Neural cell (in vitro differentiated cells): ENCODE data around the gene SYK. TPM values are rescaled to one million over a fixed set of nuclear protein-coding genes. Genes with fewer than 3 reads are reported as not detected.

Experiments
- H2AFZ ChIP-seq: fragments of 200-600, 300-800 bp; sonication (generic), shearing (Covaris generic); 2 replicates; pipeline ENCODE4 v1.6.0; 2014; ENCODE audit warnings: low read depth, mild to moderate bottlenecking, antibody characterized with exemption, low read length, moderate library complexity
- H3F3A ChIP-seq: fragments of 200-600 bp; shearing (Covaris generic); 2 replicates; pipeline ENCODE4 v1.6.1; 2016; ENCODE audit warnings: mild to moderate bottlenecking, moderate library complexity, mixed read lengths, antibody characterized with exemption, low read length; ENCODE audit not compliant: insufficient read depth, poor library complexity, severe bottlenecking
- H3K27ac ChIP-seq: fragments of 200-600, 300-800 bp; sonication (generic), shearing (Covaris generic); 2 replicates; pipeline ENCODE4 v1.5.1; 2014; ENCODE audit warnings: mild to moderate bottlenecking, low read length, moderate library complexity
- H3K27me3 ChIP-seq: fragments of 300-800, 200-600 bp; sonication (generic), shearing (Covaris generic); 2 replicates; pipeline ENCODE4 v1.6.0; 2014; ENCODE audit warnings: mild to moderate bottlenecking, low read depth, low read length, moderate library complexity; ENCODE audit not compliant: insufficient read depth
- H3K36me3 ChIP-seq: fragments of 300-800, 200-600 bp; sonication (generic), shearing (Covaris generic); 2 replicates; pipeline ENCODE4 v1.5.1; 2014; ENCODE audit warnings: mild to moderate bottlenecking, antibody characterized with exemption, low read length, moderate library complexity; ENCODE audit not compliant: insufficient read depth
- H3K4me2 ChIP-seq: fragments of 300-800, 200-600 bp; sonication (generic), shearing (Covaris generic); 2 replicates; pipeline ENCODE4 v1.6.0; 2014; ENCODE audit warnings: mild to moderate bottlenecking, low read length
- H3K4me3 ChIP-seq: fragments of 300-800, 200-600 bp; sonication (generic), shearing (Covaris generic); 2 replicates; pipeline ENCODE4 v1.5.1; 2014; ENCODE audit warnings: mild to moderate bottlenecking, low read length, moderate library complexity
- H3K79me2 ChIP-seq: fragments of 200-600 bp; shearing (Covaris generic); replicated peaks from 2 replicates; pipeline ENCODE4 v1.6.0; 2014; ENCODE audit warnings: mild to moderate bottlenecking, low read length, moderate library complexity; ENCODE audit not compliant: insufficient read depth
- H3K9ac ChIP-seq: fragments of 300-800, 200-600 bp; sonication (generic), shearing (Covaris generic); 2 replicates; pipeline ENCODE4 v1.6.1; 2016; ENCODE audit warnings: mild to moderate bottlenecking, low read length, mixed read lengths
- H3K9me2 ChIP-seq: fragments of 200-600 bp; shearing (Covaris generic); 2 replicates; pipeline ENCODE4 v1.6.1; 2016; ENCODE audit warnings: mild to moderate bottlenecking, low read length, mixed read lengths; ENCODE audit not compliant: insufficient read depth
- H3K9me3 ChIP-seq: fragments of 200-600, 300-800 bp; sonication (generic), shearing (Covaris generic); 2 replicates; pipeline ENCODE4 v1.6.1; 2016; ENCODE audit warnings: mild to moderate bottlenecking, mixed run types, low read length, moderate library complexity, mixed read lengths
- H4K20me1 ChIP-seq: fragments of 200-600 bp; shearing (Covaris generic); 2 replicates; pipeline ENCODE4 v1.6.1; 2016; ENCODE audit warnings: mild to moderate bottlenecking, mixed run types; ENCODE audit not compliant: insufficient read depth
- EP300 ChIP-seq: fragments of 450-650 bp; conservative IDR thresholded peaks from 2 replicates; pipeline ENCODE4 v1.6.1; 2014; ENCODE audit warnings: antibody characterized with exemption, mild to moderate bottlenecking, moderate library complexity; ENCODE audit not compliant: poor library complexity, severe bottlenecking
- EZH2 ChIP-seq: fragments of 200-600, 300-800 bp; shearing (Covaris generic), sonication (generic); IDR thresholded peaks from 2 replicates; pipeline ENCODE4 v1.6.1; 2014; ENCODE audit warnings: antibody characterized with exemption, low read length, borderline replicate concordance, mild to moderate bottlenecking; ENCODE audit not compliant: insufficient read depth, poor library complexity, severe bottlenecking
- MXI1 ChIP-seq: fragments of 450-650 bp; conservative IDR thresholded peaks from 2 replicates; pipeline ENCODE4 v1.6.1; 2014; ENCODE audit warnings: antibody characterized with exemption, mild to moderate bottlenecking; ENCODE audit not compliant: poor library complexity, severe bottlenecking
- POLR2AphosphoS5 ChIP-seq: IDR thresholded peaks from 2 replicates; pipeline ENCODE4 v1.6.1; 2012
- RAD21 ChIP-seq: fragments of 450-650 bp; conservative IDR thresholded peaks from 2 replicates; pipeline ENCODE4 v1.6.1; 2014; ENCODE audit warnings: antibody characterized with exemption, mild to moderate bottlenecking, moderate library complexity
- SMC3 ChIP-seq: fragments of 450-650 bp; conservative IDR thresholded peaks from 2 replicates; pipeline ENCODE4 v1.6.1; 2014; ENCODE audit warnings: antibody characterized with exemption, mild to moderate bottlenecking, moderate library complexity; ENCODE audit not compliant: poor library complexity
- TAF1 ChIP-seq: IDR thresholded peaks from 2 replicates; pipeline ENCODE4 v1.6.1; 2012; ENCODE audit warnings: low read depth
- polyA plus RNA-seq: library from polyadenylated mRNA; depleted of rRNA; stranded (reverse); fragments of >200 nt; gene quantifications from 2 replicates; pipeline ENCODE4 v1.2.3, GENCODE V29; 2014
- TF ChIP-seq, protein P1 (sequence below): fragments of 450-650 bp; IDR thresholded peaks from 2 replicates; pipeline ENCODE4 v1.5.1; 2014; ENCODE audit warnings: antibody characterized with exemption, mild to moderate bottlenecking, moderate library complexity; ENCODE audit not compliant: poor library complexity, severe bottlenecking
- TF ChIP-seq, protein P2 (sequence below): IDR thresholded peaks from 2 replicates; pipeline ENCODE4 v1.6.1; 2012; ENCODE audit warnings: borderline replicate concordance

SYK gene
- polyA plus RNA-seq, 1 donor from 2014 or later, result not detected

- no peaks in the 10 kb centered on the region for H4K20me1 ChIP-seq
- H3K4me2 ChIP-seq, result no peak overlapping the region
- no peak for TF ChIP-seq RAD21
- no peak for TF ChIP-seq TAF1
- no peak for TF ChIP-seq POLR2AphosphoS5
- TF ChIP-seq, protein P1, sequence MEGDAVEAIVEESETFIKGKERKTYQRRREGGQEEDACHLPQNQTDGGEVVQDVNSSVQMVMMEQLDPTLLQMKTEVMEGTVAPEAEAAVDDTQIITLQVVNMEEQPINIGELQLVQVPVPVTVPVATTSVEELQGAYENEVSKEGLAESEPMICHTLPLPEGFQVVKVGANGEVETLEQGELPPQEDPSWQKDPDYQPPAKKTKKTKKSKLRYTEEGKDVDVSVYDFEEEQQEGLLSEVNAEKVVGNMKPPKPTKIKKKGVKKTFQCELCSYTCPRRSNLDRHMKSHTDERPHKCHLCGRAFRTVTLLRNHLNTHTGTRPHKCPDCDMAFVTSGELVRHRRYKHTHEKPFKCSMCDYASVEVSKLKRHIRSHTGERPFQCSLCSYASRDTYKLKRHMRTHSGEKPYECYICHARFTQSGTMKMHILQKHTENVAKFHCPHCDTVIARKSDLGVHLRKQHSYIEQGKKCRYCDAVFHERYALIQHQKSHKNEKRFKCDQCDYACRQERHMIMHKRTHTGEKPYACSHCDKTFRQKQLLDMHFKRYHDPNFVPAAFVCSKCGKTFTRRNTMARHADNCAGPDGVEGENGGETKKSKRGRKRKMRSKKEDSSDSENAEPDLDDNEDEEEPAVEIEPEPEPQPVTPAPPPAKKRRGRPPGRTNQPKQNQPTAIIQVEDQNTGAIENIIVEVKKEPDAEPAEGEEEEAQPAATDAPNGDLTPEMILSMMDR, result no peak
- no peak for TF ChIP-seq MXI1
- TF ChIP-seq EZH2, result no peak
- TF ChIP-seq, protein P2, sequence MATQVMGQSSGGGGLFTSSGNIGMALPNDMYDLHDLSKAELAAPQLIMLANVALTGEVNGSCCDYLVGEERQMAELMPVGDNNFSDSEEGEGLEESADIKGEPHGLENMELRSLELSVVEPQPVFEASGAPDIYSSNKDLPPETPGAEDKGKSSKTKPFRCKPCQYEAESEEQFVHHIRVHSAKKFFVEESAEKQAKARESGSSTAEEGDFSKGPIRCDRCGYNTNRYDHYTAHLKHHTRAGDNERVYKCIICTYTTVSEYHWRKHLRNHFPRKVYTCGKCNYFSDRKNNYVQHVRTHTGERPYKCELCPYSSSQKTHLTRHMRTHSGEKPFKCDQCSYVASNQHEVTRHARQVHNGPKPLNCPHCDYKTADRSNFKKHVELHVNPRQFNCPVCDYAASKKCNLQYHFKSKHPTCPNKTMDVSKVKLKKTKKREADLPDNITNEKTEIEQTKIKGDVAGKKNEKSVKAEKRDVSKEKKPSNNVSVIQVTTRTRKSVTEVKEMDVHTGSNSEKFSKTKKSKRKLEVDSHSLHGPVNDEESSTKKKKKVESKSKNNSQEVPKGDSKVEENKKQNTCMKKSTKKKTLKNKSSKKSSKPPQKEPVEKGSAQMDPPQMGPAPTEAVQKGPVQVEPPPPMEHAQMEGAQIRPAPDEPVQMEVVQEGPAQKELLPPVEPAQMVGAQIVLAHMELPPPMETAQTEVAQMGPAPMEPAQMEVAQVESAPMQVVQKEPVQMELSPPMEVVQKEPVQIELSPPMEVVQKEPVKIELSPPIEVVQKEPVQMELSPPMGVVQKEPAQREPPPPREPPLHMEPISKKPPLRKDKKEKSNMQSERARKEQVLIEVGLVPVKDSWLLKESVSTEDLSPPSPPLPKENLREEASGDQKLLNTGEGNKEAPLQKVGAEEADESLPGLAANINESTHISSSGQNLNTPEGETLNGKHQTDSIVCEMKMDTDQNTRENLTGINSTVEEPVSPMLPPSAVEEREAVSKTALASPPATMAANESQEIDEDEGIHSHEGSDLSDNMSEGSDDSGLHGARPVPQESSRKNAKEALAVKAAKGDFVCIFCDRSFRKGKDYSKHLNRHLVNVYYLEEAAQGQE, result no peak
- no peak for TF ChIP-seq EP300
- no peak for TF ChIP-seq SMC3
- no peaks in the 10 kb centered on the region for H3K27me3 ChIP-seq
- H3K9me2 ChIP-seq, result no peaks in the 10 kb centered on the region
- no peaks in the 10 kb centered on the region for H3K36me3 ChIP-seq
- no peaks in the 10 kb centered on the region for H3F3A ChIP-seq
- no peaks in the 10 kb centered on the region for H3K79me2 ChIP-seq
- H2AFZ ChIP-seq, result no peak overlapping the region
- no peak overlapping the region for H3K9ac ChIP-seq
- H3K27ac ChIP-seq, result no peak overlapping the region
- H3K9me3 ChIP-seq, result no peaks in the 10 kb centered on the region
- H3K4me3 ChIP-seq, result no peak overlapping the region
These were observed 56.2 kb downstream of the SYK start for GRCh38 chr9:90857855-90858254.

- TF ChIP-seq, protein P1, result no peak
- no peak for TF ChIP-seq RAD21
- TF ChIP-seq SMC3, result no peak
- TF ChIP-seq TAF1, result no peak
- TF ChIP-seq EP300, result no peak
- TF ChIP-seq EZH2, result no peak
- TF ChIP-seq POLR2AphosphoS5, result no peak
- TF ChIP-seq, protein P2, result no peak
- TF ChIP-seq MXI1, result no peak
- Histone ChIP-seq H3K27ac (no peak overlapping the region), H4K20me1 (no peaks in the 10 kb centered on the region), H3K9me2 (no peaks in the 10 kb centered on the region), H3K4me3 (no peak overlapping the region), H2AFZ (no peak overlapping the region), H3K9ac (no peak overlapping the region), H3K79me2 (no peaks in the 10 kb centered on the region), H3K36me3 (no peaks in the 10 kb centered on the region), H3K27me3 (no peaks in the 10 kb centered on the region), H3K4me2 (no peak overlapping the region), H3K9me3 (no peaks in the 10 kb centered on the region), H3F3A (no peaks in the 10 kb centered on the region)
These were observed 56.9 kb downstream of the SYK start for GRCh38 chr9:90858457-90858901.
